GM18867 (cell line): ENCODE measurements around the gene NR1H3.

Source experiments
- ATAC-seq: cut with Tn5 transposase; IDR thresholded peaks from one replicate; pipeline ENCODE4 v1.9.1; 2021; ENCODE audit warnings: mild to moderate bottlenecking, moderate library complexity; ENCODE audit not compliant: unreplicated experiment

NR1H3 gene

DNA sequence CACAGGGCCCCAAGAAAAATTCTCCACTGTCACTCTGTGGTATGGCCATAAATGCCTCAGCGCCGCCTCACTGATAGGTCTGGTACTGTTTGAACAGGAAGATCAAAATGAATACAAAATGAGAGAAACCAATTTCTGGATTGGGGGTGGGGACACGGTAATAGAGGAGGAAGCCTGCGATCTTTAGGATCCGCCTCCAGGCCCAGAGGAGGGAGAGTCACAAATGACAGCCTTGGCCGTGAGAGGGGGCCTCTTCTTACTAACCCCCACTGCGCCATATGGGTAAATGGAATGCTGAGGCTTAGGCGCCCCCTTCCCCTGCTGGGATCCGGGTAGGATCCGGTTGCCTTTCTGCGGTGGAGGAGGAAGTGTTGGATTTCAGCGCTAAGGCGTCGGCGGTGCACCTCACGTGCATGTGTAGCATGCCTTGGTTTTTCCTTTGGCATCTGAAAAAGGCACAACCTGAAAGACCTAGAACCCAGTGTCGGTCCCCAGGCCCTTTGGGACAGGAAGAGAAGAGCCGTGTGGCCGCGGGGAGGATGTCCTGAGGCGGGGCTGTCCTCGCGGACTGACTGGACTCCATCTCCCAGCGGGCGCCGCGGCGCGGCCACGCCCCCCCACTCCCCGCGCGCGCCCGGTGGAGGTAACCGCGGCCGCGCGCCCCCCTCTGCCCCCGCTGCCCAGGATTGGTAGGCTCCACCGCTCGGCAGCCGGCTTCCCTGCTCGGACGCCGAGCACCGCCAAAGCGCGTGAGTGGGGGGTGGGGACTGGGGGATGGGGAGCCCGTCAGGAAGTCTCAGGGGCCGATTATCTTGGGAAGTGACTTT is 11.4 kb downstream of the NR1H3 start:
- peak; percentile 52 for ATAC-seq

GRCh38 chr11:47269829-47270305 is 12.1 kb downstream of the NR1H3 start, which contains the start of gene MADD:
Gene MADD (plus strand): TSS chr11:47270133.
- ATAC-seq, result peak; percentile 82

DNA sequence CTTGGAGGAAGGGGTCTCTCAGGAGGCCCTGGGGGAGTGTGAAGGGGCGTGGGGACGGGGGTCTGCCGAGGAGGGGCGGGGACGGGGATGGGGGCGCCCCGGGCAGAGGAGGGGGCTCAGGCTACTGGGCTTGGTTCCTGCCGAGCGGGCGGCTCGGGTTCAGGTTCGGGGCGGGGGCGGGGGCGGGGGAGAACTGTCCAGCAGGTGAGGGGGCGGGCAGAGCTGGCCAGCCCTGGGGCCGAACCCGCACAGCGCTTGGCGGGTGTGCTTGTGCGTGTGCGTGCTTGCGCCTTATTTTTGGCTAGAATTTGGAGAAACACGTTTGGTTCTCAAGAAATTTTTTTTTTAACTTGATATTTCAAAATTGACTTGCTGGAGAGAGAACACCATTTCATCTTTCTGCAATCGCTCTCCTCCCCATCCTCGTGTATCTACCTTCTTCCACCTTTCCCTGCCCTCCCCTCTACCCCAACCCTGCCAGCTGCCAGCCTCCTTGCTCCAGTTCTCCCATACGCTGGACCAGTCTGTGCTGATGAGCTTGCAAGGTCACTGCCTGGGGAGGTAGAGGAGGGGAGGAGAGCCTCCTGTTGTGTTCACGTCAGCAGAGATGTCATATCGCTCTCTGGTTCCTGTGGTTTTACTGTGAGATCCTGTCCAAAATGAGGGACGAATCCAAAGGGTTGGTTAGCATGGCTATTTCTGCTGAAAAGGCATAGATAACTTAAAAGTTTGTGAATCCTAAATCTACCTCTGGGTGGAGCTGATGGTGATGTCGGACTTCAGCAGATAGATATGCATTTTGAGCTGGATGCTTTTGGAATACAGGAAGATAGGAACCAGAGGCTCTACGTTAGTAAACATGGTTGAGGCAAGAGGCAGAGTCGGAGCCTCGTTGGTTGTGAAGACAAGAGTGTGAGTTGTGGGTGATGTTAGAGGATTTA is 12.8 kb downstream of the NR1H3 start:
- ATAC-seq, result no peak

GRCh38 chr11:47271328-47271727 is 13.5 kb downstream of the NR1H3 start:
- ATAC-seq, result no peak

GRCh38 chr11:47271961-47272661 is 14.3 kb downstream of the NR1H3 start:
- ATAC-seq, result no peak

GRCh38 chr11:47272706-47273105 is 14.9 kb downstream of the NR1H3 start:
- ATAC-seq, result no peak

DNA sequence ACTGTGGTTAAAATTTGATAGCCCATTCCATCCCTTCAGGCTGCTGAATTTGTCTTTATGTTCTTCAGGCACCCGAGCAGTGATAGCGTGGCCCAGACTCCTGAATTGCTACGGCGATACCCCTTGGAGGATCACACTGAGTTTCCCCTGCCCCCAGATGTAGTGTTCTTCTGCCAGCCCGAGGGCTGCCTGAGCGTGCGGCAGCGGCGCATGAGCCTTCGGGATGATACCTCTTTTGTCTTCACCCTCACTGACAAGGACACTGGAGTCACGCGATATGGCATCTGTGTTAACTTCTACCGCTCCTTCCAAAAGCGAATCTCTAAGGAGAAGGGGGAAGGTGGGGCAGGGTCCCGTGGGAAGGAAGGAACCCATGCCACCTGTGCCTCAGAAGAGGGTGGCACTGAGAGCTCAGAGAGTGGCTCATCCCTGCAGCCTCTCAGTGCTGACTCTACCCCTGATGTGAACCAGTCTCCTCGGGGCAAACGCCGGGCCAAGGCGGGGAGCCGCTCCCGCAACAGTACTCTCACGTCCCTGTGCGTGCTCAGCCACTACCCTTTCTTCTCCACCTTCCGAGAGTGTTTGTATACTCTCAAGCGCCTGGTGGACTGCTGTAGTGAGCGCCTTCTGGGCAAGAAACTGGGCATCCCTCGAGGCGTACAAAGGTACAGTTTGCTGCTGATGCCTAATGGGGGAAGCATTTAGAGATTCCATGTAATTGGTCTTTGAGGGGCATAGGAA is 16.9 kb downstream of the NR1H3 start:
- no peak for ATAC-seq

DNA sequence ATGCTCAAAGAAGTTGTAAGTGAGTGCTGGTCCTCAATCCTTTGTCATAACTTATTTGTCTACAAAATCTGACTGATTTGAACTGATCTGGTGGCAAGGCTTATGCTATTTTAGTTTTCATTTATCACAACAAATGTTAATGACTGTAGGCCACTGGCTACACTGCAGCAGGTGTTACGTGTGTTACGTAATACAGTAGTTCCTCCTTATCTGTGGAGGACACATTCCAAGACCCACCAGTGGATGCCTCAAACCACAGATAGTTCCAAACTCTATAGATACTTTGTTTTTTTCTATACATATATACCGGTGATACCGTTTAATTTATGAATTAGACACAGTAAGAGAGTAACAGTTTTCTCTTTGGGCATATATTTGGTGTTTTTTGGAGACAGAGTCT is 19.1 kb downstream of the NR1H3 start:
- no peak for ATAC-seq

- no peak for ATAC-seq
These were observed 20.3 kb downstream of the NR1H3 start for GRCh38 chr11:47278058-47278457.

- no peak for ATAC-seq
These were observed 21.0 kb downstream of the NR1H3 start for GRCh38 chr11:47278769-47279168.

GRCh38 chr11:47280099-47280498 is 22.3 kb downstream of the NR1H3 start:
- no peak for ATAC-seq

DNA sequence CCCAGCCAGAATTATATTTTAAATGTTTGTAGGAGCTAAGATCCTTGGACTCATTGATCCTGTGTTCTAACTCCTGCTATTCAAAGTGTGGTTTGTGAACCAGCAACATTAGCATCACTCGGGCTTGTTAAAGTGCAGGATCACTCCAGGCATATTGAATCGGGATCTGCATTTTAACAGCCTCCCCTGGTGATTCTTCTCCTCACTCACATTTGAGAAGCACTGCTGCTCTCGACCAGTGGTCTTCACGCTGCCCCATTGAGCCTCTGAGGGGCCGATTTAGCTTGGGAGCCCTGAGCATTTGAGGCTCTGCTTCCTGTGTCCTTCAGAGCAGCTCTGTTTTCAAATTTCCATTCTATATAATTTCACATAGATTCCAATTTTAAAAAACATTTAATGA is 23.1 kb downstream of the NR1H3 start:
- no peak for ATAC-seq

DNA sequence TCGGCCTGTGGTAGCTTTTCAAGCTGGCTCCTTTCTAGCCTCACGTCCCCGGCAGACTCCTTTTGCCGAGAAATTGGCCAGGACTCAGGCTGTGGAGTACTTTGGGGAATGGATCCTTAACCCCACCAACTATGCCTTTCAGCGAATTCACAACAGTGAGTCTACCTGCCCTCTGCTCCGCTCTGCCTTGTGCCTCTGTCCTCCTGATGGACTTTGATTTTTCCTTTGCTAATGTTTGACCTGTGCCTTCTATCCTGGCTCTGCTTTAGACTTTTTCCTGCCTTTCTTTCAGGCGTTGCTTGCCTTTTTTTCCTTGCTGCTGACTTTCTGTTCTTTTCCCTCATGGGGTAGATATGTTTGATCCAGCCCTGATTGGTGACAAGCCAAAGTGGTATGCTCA is 24.7 kb downstream of the NR1H3 start:
- ATAC-seq, result no peak

- no peak for ATAC-seq
These were observed 26.4 kb downstream of the NR1H3 start for GRCh38 chr11:47284151-47284550.

GRCh38 chr11:47285969-47286770 is 28.4 kb downstream of the NR1H3 start:
- ATAC-seq, result no peak

GRCh38 chr11:47288066-47288465 is 30.3 kb downstream of the NR1H3 start:
- no peak for ATAC-seq

GRCh38 chr11:47289856-47290255 is 32.1 kb downstream of the NR1H3 start:
- no peak for ATAC-seq

GRCh38 chr11:47295385-47295784 is 37.6 kb downstream of the NR1H3 start:
- no peak for ATAC-seq

DNA sequence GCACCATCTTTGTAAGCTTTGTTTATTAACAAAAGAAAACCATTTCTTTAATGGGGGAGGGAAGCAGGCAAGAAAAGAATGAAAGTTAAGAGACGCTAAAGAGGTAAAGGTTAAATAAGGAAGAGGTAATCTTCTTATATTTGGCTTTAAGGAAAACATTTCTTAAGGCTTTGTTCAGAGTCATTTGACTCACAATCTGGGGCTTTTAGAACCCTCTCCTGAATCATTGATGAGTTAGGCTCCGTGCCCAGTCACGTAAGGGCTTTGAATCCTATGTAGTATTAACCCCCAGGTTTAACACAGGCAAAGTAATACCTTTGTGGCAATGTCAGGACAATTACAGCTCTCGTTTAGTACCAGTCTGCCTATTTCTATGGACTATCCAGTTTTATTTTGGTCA is 38.2 kb downstream of the NR1H3 start:
- ATAC-seq, result no peak

DNA sequence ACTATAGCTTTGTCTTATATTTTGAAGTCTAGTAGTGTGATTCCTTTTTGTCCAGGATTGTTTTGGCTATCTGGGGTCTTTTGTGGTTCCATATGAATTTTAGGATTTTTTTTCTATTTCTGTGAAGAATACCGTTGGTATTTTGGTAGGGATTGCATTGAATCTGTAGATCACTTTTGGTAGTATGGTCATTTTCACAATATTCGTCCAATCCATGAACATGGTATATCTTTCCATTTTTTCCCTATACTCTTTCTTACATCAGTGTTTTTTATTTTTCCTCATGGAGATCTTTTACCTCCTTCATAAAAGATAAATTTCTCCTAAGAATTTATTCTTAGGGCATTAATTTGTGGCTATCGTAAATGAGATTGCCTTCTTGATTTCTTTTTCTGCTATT is 41.3 kb downstream of the NR1H3 start:
- ATAC-seq, result no peak
